HepG2 (cell line): ENCODE data around the gene SOX12. TPM values are rescaled to one million over a fixed set of nuclear protein-coding genes. Genes with fewer than 3 reads are reported as not detected.

Experiments
- GATAD2A ChIP-seq: IDR thresholded peaks from 2 replicates; pipeline ENCODE4 v1.6.1; 2016
- HOXD1 ChIP-seq: sonication (generic); formaldehyde crosslinking; IDR thresholded peaks from 2 replicates; pipeline ENCODE4 v1.5.0; 2020; ENCODE audit warnings: missing genetic modification reagents
- IRF2 ChIP-seq: IDR thresholded peaks from 2 replicates; pipeline ENCODE4 v1.6.1; 2018; ENCODE audit warnings: missing genetic modification reagents, missing compliant biosample characterization
- KDM5B ChIP-seq: sonication (generic); formaldehyde crosslinking; IDR thresholded peaks from 2 replicates; pipeline ENCODE4 v1.4.0; 2020; ENCODE audit warnings: missing genetic modification reagents, mild to moderate bottlenecking, borderline replicate concordance
- MAF1 ChIP-seq: sonication (generic); formaldehyde crosslinking; IDR thresholded peaks from 2 replicates; pipeline ENCODE4 v1.5.0; 2020; ENCODE audit warnings: missing genetic modification reagents, borderline replicate concordance
- MBD4 ChIP-seq: IDR thresholded peaks from 2 replicates; pipeline ENCODE4 v1.6.1; 2012; ENCODE audit warnings: low read length, inconsistent platforms, borderline replicate concordance
- SAFB2 ChIP-seq: sonication (generic); formaldehyde crosslinking; IDR thresholded peaks from 2 replicates; pipeline ENCODE4 v1.5.1; 2020; ENCODE audit warnings: missing genetic modification reagents, low read depth, mild to moderate bottlenecking, borderline replicate concordance
- TOPORS ChIP-seq: sonication (generic); formaldehyde crosslinking; IDR thresholded peaks from 2 replicates; pipeline ENCODE4 v1.8.0; 2023; ENCODE audit warnings: mild to moderate bottlenecking, missing genetic modification reagents
- ZNF10 ChIP-seq: sonication (generic); formaldehyde crosslinking; IDR thresholded peaks from 2 replicates; pipeline ENCODE4 v1.4.0; 2020; ENCODE audit warnings: mild to moderate bottlenecking, low read depth, missing genetic modification reagents, borderline replicate concordance
- ZNF138 ChIP-seq: sonication (generic); formaldehyde crosslinking; IDR thresholded peaks from 2 replicates; pipeline ENCODE4 v1.5.0; 2020; ENCODE audit warnings: mild to moderate bottlenecking, low read depth, missing genetic modification reagents
- ZNF33A ChIP-seq: sonication (generic); formaldehyde crosslinking; IDR thresholded peaks from 2 replicates; pipeline ENCODE4 v1.5.1; 2020; ENCODE audit warnings: missing genetic modification reagents, mild to moderate bottlenecking, moderate library complexity, borderline replicate concordance
- ZNF44 ChIP-seq: sonication (generic); formaldehyde crosslinking; IDR thresholded peaks from 2 replicates; pipeline ENCODE4 v1.5.1; 2020; ENCODE audit warnings: mild to moderate bottlenecking, missing genetic modification reagents
- ZNF557 ChIP-seq: sonication (generic); formaldehyde crosslinking; IDR thresholded peaks from 2 replicates; pipeline ENCODE4 v1.4.0; 2020; ENCODE audit warnings: missing genetic modification reagents
- ZNF747 ChIP-seq: sonication (generic); formaldehyde crosslinking; IDR thresholded peaks from 2 replicates; pipeline ENCODE4 v1.8.1; 2023; ENCODE audit warnings: missing genetic modification reagents, mild to moderate bottlenecking, borderline replicate concordance
- ZNF83 ChIP-seq: sonication (generic); formaldehyde crosslinking; IDR thresholded peaks from 2 replicates; pipeline ENCODE4 v1.4.0; 2020; ENCODE audit warnings: missing genetic modification reagents, mild to moderate bottlenecking, borderline replicate concordance
- ZSCAN20 ChIP-seq: sonication (generic); formaldehyde crosslinking; IDR thresholded peaks from 2 replicates; pipeline ENCODE4 v1.4.0; 2020; ENCODE audit warnings: missing genetic modification reagents, mild to moderate bottlenecking, borderline replicate concordance
- ZSCAN31 ChIP-seq: sonication (generic); formaldehyde crosslinking; IDR thresholded peaks from 2 replicates; pipeline ENCODE4 v1.5.0; 2020; ENCODE audit warnings: low read depth, mild to moderate bottlenecking, missing genetic modification reagents
- polyA plus RNA-seq, 8 experiments: library from polyadenylated mRNA; depleted of rRNA in 3 of 8; stranded (reverse) in 7 of 8; unstranded in 1 of 8; fragments of >200 nt; fragmentation: Illumina TruSeq in 4 of 8; extraction: Trizol in 4 of 8; gene quantifications; 2 replicates each; pipeline versions ENCODE4 v1.2.1 to v1.2.3, GENCODE V29; 2011 to 2016; ENCODE audit warnings: low read depth in 4 of 8, missing spikeins in 1 of 8, mixed read lengths in 1 of 8; ENCODE audit not compliant: insufficient read depth in 1 of 8
- total RNA-seq, 5 experiments: library from RNA; depleted of rRNA; stranded (reverse); fragments of >200 nt; fragmentation: Illumina TruSeq; extraction: Trizol; gene quantifications; 2 replicates each; pipeline ENCODE4 v1.2.3, GENCODE V29; 2016; ENCODE audit warnings: low read depth in 1 of 5
- TF ChIP-seq, protein P1 (sequence below): sonication (generic); formaldehyde crosslinking; IDR thresholded peaks from 2 replicates; pipeline ENCODE4 v1.5.0; 2020; ENCODE audit warnings: mild to moderate bottlenecking, missing genetic modification reagents, moderate library complexity
- TF ChIP-seq, protein P2 (sequence below): sonication (generic); formaldehyde crosslinking; IDR thresholded peaks from 2 replicates; pipeline ENCODE4 v1.5.1; 2020; ENCODE audit warnings: missing genetic modification reagents, mild to moderate bottlenecking, borderline replicate concordance
- TF ChIP-seq, protein P3 (sequence below), 2 experiments: sonication (generic) in 1 of 2; formaldehyde crosslinking in 1 of 2; IDR thresholded peaks; 2 replicates each; pipeline versions ENCODE4 v1.4.0 to v1.6.1; 2018 to 2020; ENCODE audit warnings: missing genetic modification reagents in 2 of 2, borderline replicate concordance in 1 of 2, low read depth in 1 of 2, mild to moderate bottlenecking in 1 of 2, missing biosample characterization in 1 of 2
- TF ChIP-seq, protein P4 (sequence below): sonication (generic); formaldehyde crosslinking; IDR thresholded peaks from 2 replicates; pipeline ENCODE4 v1.5.0; 2020; ENCODE audit warnings: mild to moderate bottlenecking, missing genetic modification reagents

Gene SOX12
- total and polyA plus RNA-seq, 2 of the 13 experiments (the other 11 are each of a cell fraction or from before 2014, with no cell fraction given), result 10.0 to 18.7 TPM

DNA sequence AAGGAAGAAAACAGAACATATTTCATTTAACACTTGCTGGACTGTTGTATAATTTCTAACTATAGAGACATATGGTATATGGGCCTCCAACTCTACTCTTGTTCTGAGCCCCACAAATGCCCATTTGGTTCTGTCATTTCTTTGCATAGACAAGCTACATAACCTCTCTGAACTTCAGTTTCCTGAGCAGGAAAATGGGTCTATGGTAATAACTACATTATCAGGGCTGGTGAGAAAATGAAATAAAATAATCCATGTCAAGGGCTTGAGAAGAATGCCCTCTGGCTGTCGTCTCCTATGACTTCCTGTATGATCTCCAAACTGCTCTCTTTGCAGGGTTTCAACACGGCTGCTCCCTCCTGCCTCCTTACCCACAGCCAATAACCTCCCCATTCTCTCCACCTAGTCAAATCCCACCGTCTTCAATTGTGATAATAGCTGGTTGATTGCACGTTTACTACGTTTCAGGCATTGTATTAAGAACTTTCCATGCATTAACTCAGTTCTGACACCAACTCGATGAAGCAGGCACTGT lies 16.0 kb upstream of the SOX12 start (continued):
- TF ChIP-seq, protein P1, sequence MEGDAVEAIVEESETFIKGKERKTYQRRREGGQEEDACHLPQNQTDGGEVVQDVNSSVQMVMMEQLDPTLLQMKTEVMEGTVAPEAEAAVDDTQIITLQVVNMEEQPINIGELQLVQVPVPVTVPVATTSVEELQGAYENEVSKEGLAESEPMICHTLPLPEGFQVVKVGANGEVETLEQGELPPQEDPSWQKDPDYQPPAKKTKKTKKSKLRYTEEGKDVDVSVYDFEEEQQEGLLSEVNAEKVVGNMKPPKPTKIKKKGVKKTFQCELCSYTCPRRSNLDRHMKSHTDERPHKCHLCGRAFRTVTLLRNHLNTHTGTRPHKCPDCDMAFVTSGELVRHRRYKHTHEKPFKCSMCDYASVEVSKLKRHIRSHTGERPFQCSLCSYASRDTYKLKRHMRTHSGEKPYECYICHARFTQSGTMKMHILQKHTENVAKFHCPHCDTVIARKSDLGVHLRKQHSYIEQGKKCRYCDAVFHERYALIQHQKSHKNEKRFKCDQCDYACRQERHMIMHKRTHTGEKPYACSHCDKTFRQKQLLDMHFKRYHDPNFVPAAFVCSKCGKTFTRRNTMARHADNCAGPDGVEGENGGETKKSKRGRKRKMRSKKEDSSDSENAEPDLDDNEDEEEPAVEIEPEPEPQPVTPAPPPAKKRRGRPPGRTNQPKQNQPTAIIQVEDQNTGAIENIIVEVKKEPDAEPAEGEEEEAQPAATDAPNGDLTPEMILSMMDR (CRISPR knock-in tag), result peak; percentile 53
- TF ChIP-seq IRF2 (CRISPR knock-in tag) (no peak), ZNF33A (no peak), ZNF83 (CRISPR knock-in tag) (no peak), MAF1 (CRISPR knock-in tag) (no peak), GATAD2A (0 out of 2 replicates have a peak, but pooled peaks have one; percentile 4), ZSCAN20 (CRISPR knock-in tag) (0 out of 2 replicates have a peak, but pooled peaks have one; percentile 29), ZNF557 (peak; percentile 92; the same call in 1 of the 2 replicates), TOPORS (CRISPR knock-in tag) (no peak), HOXD1 (CRISPR knock-in tag) (0 out of 2 replicates have a peak, but pooled peaks have one; percentile 23), ZNF747 (CRISPR knock-in tag) (peak; percentile 55; the same call in 1 of the 2 replicates), KDM5B (CRISPR knock-in tag) (no peak), SAFB2 (0 out of 2 replicates have a peak, but pooled peaks have one; percentile 65), ZSCAN31 (CRISPR knock-in tag) (0 out of 2 replicates have a peak, but pooled peaks have one; percentile 58), ZNF10 (CRISPR knock-in tag) (no peak), ZNF138 (0 out of 2 replicates have a peak, but pooled peaks have one; percentile 3), ZNF44 (CRISPR knock-in tag) (0 out of 2 replicates have a peak, but pooled peaks have one; percentile 13), MBD4 (no peak)
- TF ChIP-seq, protein P2, sequence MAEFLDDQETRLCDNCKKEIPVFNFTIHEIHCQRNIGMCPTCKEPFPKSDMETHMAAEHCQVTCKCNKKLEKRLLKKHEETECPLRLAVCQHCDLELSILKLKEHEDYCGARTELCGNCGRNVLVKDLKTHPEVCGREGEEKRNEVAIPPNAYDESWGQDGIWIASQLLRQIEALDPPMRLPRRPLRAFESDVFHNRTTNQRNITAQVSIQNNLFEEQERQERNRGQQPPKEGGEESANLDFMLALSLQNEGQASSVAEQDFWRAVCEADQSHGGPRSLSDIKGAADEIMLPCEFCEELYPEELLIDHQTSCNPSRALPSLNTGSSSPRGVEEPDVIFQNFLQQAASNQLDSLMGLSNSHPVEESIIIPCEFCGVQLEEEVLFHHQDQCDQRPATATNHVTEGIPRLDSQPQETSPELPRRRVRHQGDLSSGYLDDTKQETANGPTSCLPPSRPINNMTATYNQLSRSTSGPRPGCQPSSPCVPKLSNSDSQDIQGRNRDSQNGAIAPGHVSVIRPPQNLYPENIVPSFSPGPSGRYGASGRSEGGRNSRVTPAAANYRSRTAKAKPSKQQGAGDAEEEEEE (CRISPR knock-in tag), result peak; percentile 46
- TF ChIP-seq, protein P3, sequence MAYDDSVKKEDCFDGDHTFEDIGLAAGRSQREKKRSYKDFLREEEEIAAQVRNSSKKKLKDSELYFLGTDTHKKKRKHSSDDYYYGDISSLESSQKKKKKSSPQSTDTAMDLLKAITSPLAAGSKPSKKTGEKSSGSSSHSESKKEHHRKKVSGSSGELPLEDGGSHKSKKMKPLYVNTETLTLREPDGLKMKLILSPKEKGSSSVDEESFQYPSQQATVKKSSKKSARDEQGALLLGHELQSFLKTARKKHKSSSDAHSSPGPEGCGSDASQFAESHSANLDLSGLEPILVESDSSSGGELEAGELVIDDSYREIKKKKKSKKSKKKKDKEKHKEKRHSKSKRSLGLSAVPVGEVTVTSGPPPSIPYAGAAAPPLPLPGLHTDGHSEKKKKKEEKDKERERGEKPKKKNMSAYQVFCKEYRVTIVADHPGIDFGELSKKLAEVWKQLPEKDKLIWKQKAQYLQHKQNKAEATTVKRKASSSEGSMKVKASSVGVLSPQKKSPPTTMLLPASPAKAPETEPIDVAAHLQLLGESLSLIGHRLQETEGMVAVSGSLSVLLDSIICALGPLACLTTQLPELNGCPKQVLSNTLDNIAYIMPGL (CRISPR knock-in tag; IDR thresholded peaks at IDR 0.05; ENCODE audit: borderline replicate concordance in 1 of 2, low read depth in 1 of 2), result 0 out of 4 replicates have a peak, but pooled peaks of 1 of the 2 experiments have one; percentile 26
- TF ChIP-seq, protein P4, sequence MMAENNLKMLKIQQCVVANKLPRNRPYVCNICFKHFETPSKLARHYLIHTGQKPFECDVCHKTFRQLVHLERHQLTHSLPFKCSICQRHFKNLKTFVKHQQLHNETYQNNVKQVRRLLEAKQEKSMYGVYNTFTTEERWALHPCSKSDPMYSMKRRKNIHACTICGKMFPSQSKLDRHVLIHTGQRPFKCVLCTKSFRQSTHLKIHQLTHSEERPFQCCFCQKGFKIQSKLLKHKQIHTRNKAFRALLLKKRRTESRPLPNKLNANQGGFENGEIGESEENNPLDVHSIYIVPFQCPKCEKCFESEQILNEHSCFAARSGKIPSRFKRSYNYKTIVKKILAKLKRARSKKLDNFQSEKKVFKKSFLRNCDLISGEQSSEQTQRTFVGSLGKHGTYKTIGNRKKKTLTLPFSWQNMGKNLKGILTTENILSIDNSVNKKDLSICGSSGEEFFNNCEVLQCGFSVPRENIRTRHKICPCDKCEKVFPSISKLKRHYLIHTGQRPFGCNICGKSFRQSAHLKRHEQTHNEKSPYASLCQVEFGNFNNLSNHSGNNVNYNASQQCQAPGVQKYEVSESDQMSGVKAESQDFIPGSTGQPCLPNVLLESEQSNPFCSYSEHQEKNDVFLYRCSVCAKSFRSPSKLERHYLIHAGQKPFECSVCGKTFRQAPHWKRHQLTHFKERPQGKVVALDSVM (CRISPR knock-in tag), result 0 out of 2 replicates have a peak, but pooled peaks have one; percentile 41
